BLaER1 treated with 17β-estradiol and CSF1 and Interleukin-3, amounts not matched to agents 10 nM and 100 nM (cell line): ENCODE results near the gene PKNOX1.
A peak's percentile ranks its signal among the peaks of the same experiment; 100 is the strongest.
"Not testable (repeated sequence)": the region's sequence is repeated elsewhere in the genome, so short reads cannot be mapped to it uniquely, and the experiment has no call there.

Experiments used
- H3K27ac ChIP-seq, 11 experiments: shearing (Covaris generic); formaldehyde crosslinking; 2 replicates each; pipeline ENCODE4 v1.8.1; 2022
- H3K27me3 ChIP-seq, 11 experiments: shearing (Covaris generic); formaldehyde crosslinking; 2 replicates each; pipeline ENCODE4 v1.8.1; 2022
- H3K36me3 ChIP-seq, 11 experiments: shearing (Covaris generic); formaldehyde crosslinking; 2 replicates each; pipeline ENCODE4 v1.8.1; 2022
- H3K4me1 ChIP-seq, 10 experiments: shearing (Covaris generic); formaldehyde crosslinking; 2 replicates each; pipeline ENCODE4 v1.8.1; 2022
- H3K4me2 ChIP-seq, 11 experiments: shearing (Covaris generic); formaldehyde crosslinking; 2 replicates each; pipeline ENCODE4 v1.8.1; 2022
- H3K4me3 ChIP-seq, 10 experiments: shearing (Covaris generic); formaldehyde crosslinking; 2 replicates each; pipeline ENCODE4 v1.8.1; 2022
- H3K9ac ChIP-seq, 11 experiments: shearing (Covaris generic); formaldehyde crosslinking; 2 replicates each; pipeline ENCODE4 v1.8.1; 2022
- H3K9me3 ChIP-seq, 11 experiments: shearing (Covaris generic); formaldehyde crosslinking; replicated peaks in 1 of 11; 2 replicates each; pipeline ENCODE4 v1.8.1; 2022
- H4K20me1 ChIP-seq, 11 experiments: shearing (Covaris generic); formaldehyde crosslinking; 2 replicates each; pipeline ENCODE4 v1.8.1; 2022
- Cebpa-rat ChIP-seq, 11 experiments: shearing (Covaris generic); IDR thresholded peaks; 2 replicates each; pipeline ENCODE4 v1.8.1; 2022

PKNOX1 gene

GRCh38 chr21:43034826-43035225, 60.5 kb downstream of the PKNOX1 start:
- H3K9ac ChIP-seq, result no peak overlapping the region
- H3K36me3 ChIP-seq, result peaks cover 26 to 53% (median 41%) of the 10 kb centered on the region in 11 experiments
- no peaks in the 10 kb centered on the region for H3K27me3 ChIP-seq
- H3K4me3 ChIP-seq, result no peak overlapping the region
- no peaks in the 10 kb centered on the region for H4K20me1 ChIP-seq
- no peaks in the 10 kb centered on the region for H3K9me3 ChIP-seq
- no peak for TF ChIP-seq Cebpa-rat (IDR thresholded peaks at IDR 0.05)
- H3K4me1 ChIP-seq, result no peaks in the 10 kb centered on the region
- no peak overlapping the region for H3K27ac ChIP-seq
- no peak overlapping the region for H3K4me2 ChIP-seq

GRCh38 chr21:43036889-43037288, 62.5 kb downstream of the PKNOX1 start:
- H3K9ac ChIP-seq, H3K4me1 ChIP-seq, H3K4me3 ChIP-seq, H3K4me2 ChIP-seq, H3K9me3 ChIP-seq, H3K27ac ChIP-seq, H3K27me3 ChIP-seq, H4K20me1 ChIP-seq: not testable (repeated sequence)
- peaks cover 6 to 32% (median 21%) of the 10 kb centered on the region in 11 experiments; a peak in 19 of 22 replicates for H3K36me3 ChIP-seq

- H3K27ac ChIP-seq, H3K9ac ChIP-seq, H3K27me3 ChIP-seq, H3K4me2 ChIP-seq, H4K20me1 ChIP-seq, H3K4me3 ChIP-seq, H3K9me3 ChIP-seq, H3K4me1 ChIP-seq: not testable (repeated sequence)
- peaks cover 1 to 20% (median 10%) of the 10 kb centered on the region in 11 experiments; a peak in 15 of 22 replicates for H3K36me3 ChIP-seq
Measured at GRCh38 chr21:43037918-43038658, 63.7 kb downstream of the PKNOX1 start.

- H3K9me3 ChIP-seq, result not testable (repeated sequence)
Measured at GRCh38 chr21:43038659-43039044, 64.3 kb downstream of the PKNOX1 start.

GRCh38 chr21:43042169-43042568, 67.8 kb downstream of the PKNOX1 start:
- not testable (repeated sequence) for H4K20me1 ChIP-seq, H3K4me3 ChIP-seq, H3K36me3 ChIP-seq, H3K27ac ChIP-seq, H3K9ac ChIP-seq, H3K27me3 ChIP-seq, H3K4me2 ChIP-seq, H3K9me3 ChIP-seq
- H3K4me1 ChIP-seq, result peaks cover 0 to 11% (median 8%) of the 10 kb centered on the region in 10 experiments; a peak in 11 of 20 replicates

More at GRCh38 chr21:43038659-43039044, 64.3 kb downstream of the PKNOX1 start:
- H3K36me3 ChIP-seq, result peaks cover 0 to 16% (median 8%) of the 10 kb centered on the region in 11 experiments; a peak in 9 of 22 replicates
- not testable (repeated sequence) for H3K27me3 ChIP-seq, H3K27ac ChIP-seq, H3K4me3 ChIP-seq, H4K20me1 ChIP-seq, H3K4me1 ChIP-seq, H3K4me2 ChIP-seq, H3K9ac ChIP-seq

- H4K20me1 ChIP-seq, H3K27ac ChIP-seq, H3K9me3 ChIP-seq, H3K9ac ChIP-seq, H3K27me3 ChIP-seq, H3K36me3 ChIP-seq, H3K4me3 ChIP-seq, H3K4me2 ChIP-seq: not testable (repeated sequence)
- H3K4me1 ChIP-seq, result peaks cover 0 to 11% (median 8%) of the 10 kb centered on the region in 10 experiments; a peak in 11 of 20 replicates
Measured at GRCh38 chr21:43043291-43043690, 68.9 kb downstream of the PKNOX1 start.

- H4K20me1 ChIP-seq, H3K36me3 ChIP-seq, H3K27ac ChIP-seq, H3K27me3 ChIP-seq, H3K4me3 ChIP-seq, H3K4me2 ChIP-seq, H3K9ac ChIP-seq, H3K9me3 ChIP-seq: not testable (repeated sequence)
- H3K4me1 ChIP-seq, result peaks cover 0 to 11% (median 8%) of the 10 kb centered on the region in 10 experiments; a peak in 11 of 20 replicates
Measured at GRCh38 chr21:43044547-43044946, 70.2 kb downstream of the PKNOX1 start.

- H3K27ac ChIP-seq, result not testable (repeated sequence)
Measured at GRCh38 chr21:43045165-43045875, 71.0 kb downstream of the PKNOX1 start.

GRCh38 chr21:43045876-43046821, 71.8 kb downstream of the PKNOX1 start:
- H3K9ac ChIP-seq, H3K36me3 ChIP-seq, H4K20me1 ChIP-seq, H3K9me3 ChIP-seq, H3K27ac ChIP-seq, H3K27me3 ChIP-seq, H3K4me3 ChIP-seq: not testable (repeated sequence)
- H3K4me1 ChIP-seq, result peaks cover 0 to 11% (median 8%) of the 10 kb centered on the region in 10 experiments; a peak in 11 of 20 replicates
- peak overlapping the region; percentile 38 to 60 (median 52); a peak in 17 of 22 replicates for H3K4me2 ChIP-seq

More at GRCh38 chr21:43045165-43045875, 71.0 kb downstream of the PKNOX1 start:
- H4K20me1 ChIP-seq, H3K36me3 ChIP-seq, H3K9ac ChIP-seq, H3K9me3 ChIP-seq, H3K4me3 ChIP-seq, H3K27me3 ChIP-seq: not testable (repeated sequence)
- peaks cover 0 to 11% (median 8%) of the 10 kb centered on the region in 10 experiments; a peak in 11 of 20 replicates for H3K4me1 ChIP-seq
- peak overlapping the region in 10 of 11 experiments; percentile 29 to 60 (median 50); a peak in 15 of 22 replicates for H3K4me2 ChIP-seq

GRCh38 chr21:43053112-43053511, 78.8 kb downstream of the PKNOX1 start:
- not testable (repeated sequence) for H3K9ac ChIP-seq, H3K36me3 ChIP-seq, H3K27ac ChIP-seq, H4K20me1 ChIP-seq, H3K4me2 ChIP-seq, H3K27me3 ChIP-seq, H3K4me1 ChIP-seq, H3K4me3 ChIP-seq, H3K9me3 ChIP-seq

GRCh38 chr21:43062955-43063664, 88.7 kb downstream of the PKNOX1 start:
- H3K9me3 ChIP-seq, H3K27me3 ChIP-seq, H3K9ac ChIP-seq, H3K4me1 ChIP-seq, H3K4me3 ChIP-seq, H3K4me2 ChIP-seq, H3K27ac ChIP-seq, H4K20me1 ChIP-seq, H3K36me3 ChIP-seq: not testable (repeated sequence)

- not testable (repeated sequence) for H4K20me1 ChIP-seq, H3K4me2 ChIP-seq, H3K36me3 ChIP-seq, H3K27me3 ChIP-seq, H3K27ac ChIP-seq, H3K4me3 ChIP-seq, H3K9ac ChIP-seq, H3K4me1 ChIP-seq, H3K9me3 ChIP-seq
Measured at GRCh38 chr21:43064265-43064917, 90.0 kb downstream of the PKNOX1 start.
